ENCODE results near the gene PLEKHA5. TPM values are rescaled to one million over a fixed set of nuclear protein-coding genes. Genes with fewer than 3 reads are reported as not detected.
A peak's percentile ranks its signal among the peaks of the same experiment; 100 is the strongest.

The PLEKHA5 gene
- polyA plus RNA-seq, 1 donor (not counting 4 experiments of a cell fraction or from before 2014, with no cell fraction given) = 21.7 TPM

DNA sequence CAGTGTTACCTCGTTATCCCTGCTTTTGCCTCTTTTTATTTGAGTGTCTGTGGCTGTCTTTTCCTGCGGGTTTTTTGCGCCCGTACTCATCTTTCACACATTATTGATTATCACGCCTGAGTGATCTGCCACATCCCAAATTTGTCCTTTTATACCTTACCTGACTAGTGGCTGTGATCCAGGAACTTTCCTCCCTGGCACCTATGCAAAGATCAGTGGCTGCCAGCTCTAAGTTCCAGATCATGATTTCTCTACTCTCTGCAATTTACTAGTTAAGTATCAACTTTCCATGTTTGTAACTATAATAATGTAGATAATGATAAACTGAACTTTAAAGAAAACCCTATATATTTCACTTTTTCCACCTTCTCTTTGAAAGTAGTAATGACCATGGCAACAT lies 36.9 kb downstream of the PLEKHA5 start:
- H3K4me3 ChIP-seq (ENCODE audit: control insufficient read depth in 2 of 3, extremely low read depth in 1 of 3, insufficient read depth in 2 of 3, low read depth in 1 of 3, low read length in 3 of 3) = no peak overlapping the region
- H3K79me2 ChIP-seq (ENCODE audit: control insufficient read depth, insufficient read depth, low read length) = peaks cover 63% of the 10 kb centered on the region
- FAIRE-seq (no peak), DNase-seq (ENCODE audit: low read depth, low spot score) (no peak)
- peak overlapping the region; percentile 25 for H3K4me2 ChIP-seq (ENCODE audit: control insufficient read depth, extremely low read depth, insufficient read depth, low read depth, low read length)
- TF ChIP-seq EZH2 (IDR thresholded peaks at IDR 0.05; ENCODE audit: low read length) = no peak
- TF ChIP-seq, protein P1, sequence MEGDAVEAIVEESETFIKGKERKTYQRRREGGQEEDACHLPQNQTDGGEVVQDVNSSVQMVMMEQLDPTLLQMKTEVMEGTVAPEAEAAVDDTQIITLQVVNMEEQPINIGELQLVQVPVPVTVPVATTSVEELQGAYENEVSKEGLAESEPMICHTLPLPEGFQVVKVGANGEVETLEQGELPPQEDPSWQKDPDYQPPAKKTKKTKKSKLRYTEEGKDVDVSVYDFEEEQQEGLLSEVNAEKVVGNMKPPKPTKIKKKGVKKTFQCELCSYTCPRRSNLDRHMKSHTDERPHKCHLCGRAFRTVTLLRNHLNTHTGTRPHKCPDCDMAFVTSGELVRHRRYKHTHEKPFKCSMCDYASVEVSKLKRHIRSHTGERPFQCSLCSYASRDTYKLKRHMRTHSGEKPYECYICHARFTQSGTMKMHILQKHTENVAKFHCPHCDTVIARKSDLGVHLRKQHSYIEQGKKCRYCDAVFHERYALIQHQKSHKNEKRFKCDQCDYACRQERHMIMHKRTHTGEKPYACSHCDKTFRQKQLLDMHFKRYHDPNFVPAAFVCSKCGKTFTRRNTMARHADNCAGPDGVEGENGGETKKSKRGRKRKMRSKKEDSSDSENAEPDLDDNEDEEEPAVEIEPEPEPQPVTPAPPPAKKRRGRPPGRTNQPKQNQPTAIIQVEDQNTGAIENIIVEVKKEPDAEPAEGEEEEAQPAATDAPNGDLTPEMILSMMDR (optimal IDR thresholded peaks at IDR 0.05 in 1 of 3, IDR thresholded peaks at IDR 0.05 in 1 of 3, conservative IDR thresholded peaks at IDR 0.05 in 1 of 3; ENCODE audit: extremely low read depth in 1 of 3, insufficient read depth in 2 of 3, low read length in 3 of 3) = no peak
- no peaks in the 10 kb centered on the region for H3K9me1 ChIP-seq (ENCODE audit: control insufficient read depth, extremely low read depth, insufficient read depth, low read length)
- H3K27ac ChIP-seq (ENCODE audit: control insufficient read depth, insufficient read depth, low read length) = no peak overlapping the region
- dilution Hi-C loops (cut with MboI; ENCODE audit: extremely low pct_ligation_motif_present, low sequenced_read_pairs) = no loop called here
- H3K9ac ChIP-seq (ENCODE audit: control insufficient read depth, extremely low read depth, insufficient read depth, low read length) = no peak overlapping the region
- no peaks in the 10 kb centered on the region for H3K27me3 ChIP-seq (ENCODE audit: control insufficient read depth, extremely low read depth, insufficient read depth, low read length)
- no peak overlapping the region for H2AFZ ChIP-seq (ENCODE audit: control insufficient read depth, low read length)
- H3K9me3 ChIP-seq (ENCODE audit: control insufficient read depth, low read depth, low read length) = no peaks in the 10 kb centered on the region
- H3K36me3 ChIP-seq (ENCODE audit: control insufficient read depth in 2 of 2, extremely low read depth in 1 of 2, insufficient read depth in 2 of 2, low read length in 2 of 2) = no peaks in the 10 kb centered on the region
- no peaks in the 10 kb centered on the region for H4K20me1 ChIP-seq (ENCODE audit: control insufficient read depth, extremely low read depth, insufficient read depth, low read length)
- H3K4me1 ChIP-seq (ENCODE audit: control insufficient read depth, extremely low read depth, insufficient read depth, low read length) = peaks cover 17% of the 10 kb centered on the region

DNA sequence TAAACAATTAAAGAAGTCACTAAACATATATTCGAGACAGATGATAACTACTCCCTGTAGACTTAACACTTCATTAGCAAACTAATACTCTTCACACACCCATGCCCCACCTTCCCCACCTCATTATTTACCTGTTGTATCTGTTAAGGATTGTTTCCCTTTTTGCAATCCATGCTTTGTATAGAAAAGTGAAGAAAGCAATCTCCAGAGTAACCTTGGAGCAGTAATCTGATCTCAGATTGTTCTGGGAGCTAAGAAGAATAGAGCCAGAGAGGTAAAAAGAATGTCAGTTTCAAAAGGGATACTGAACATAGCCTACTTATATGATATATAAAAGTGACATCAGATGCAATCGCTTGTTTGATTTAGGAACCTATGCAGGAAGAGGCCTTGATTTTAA lies 37.4 kb downstream of the PLEKHA5 start:
- no peak for FAIRE-seq

More for the DNA sequence above, 37.4 kb downstream of the PLEKHA5 start:
- Histone ChIP-seq H3K9me1 (ENCODE audit: control insufficient read depth, extremely low read depth, insufficient read depth, low read length) (no peaks in the 10 kb centered on the region), H3K36me3 (ENCODE audit: control insufficient read depth in 2 of 2, extremely low read depth in 1 of 2, insufficient read depth in 2 of 2, low read length in 2 of 2) (no peaks in the 10 kb centered on the region), H2AFZ (ENCODE audit: control insufficient read depth, low read length) (no peak overlapping the region), H3K27me3 (ENCODE audit: control insufficient read depth, extremely low read depth, insufficient read depth, low read length) (no peaks in the 10 kb centered on the region), H3K9ac (ENCODE audit: control insufficient read depth, extremely low read depth, insufficient read depth, low read length) (no peak overlapping the region), H3K4me3 (ENCODE audit: control insufficient read depth in 2 of 3, extremely low read depth in 1 of 3, insufficient read depth in 2 of 3, low read depth in 1 of 3, low read length in 3 of 3) (no peak overlapping the region), H3K27ac (ENCODE audit: control insufficient read depth, insufficient read depth, low read length) (no peak overlapping the region), H4K20me1 (ENCODE audit: control insufficient read depth, extremely low read depth, insufficient read depth, low read length) (no peaks in the 10 kb centered on the region), H3K79me2 (ENCODE audit: control insufficient read depth, insufficient read depth, low read length) (peaks cover 63% of the 10 kb centered on the region), H3K9me3 (ENCODE audit: control insufficient read depth, low read depth, low read length) (no peaks in the 10 kb centered on the region), H3K4me1 (ENCODE audit: control insufficient read depth, extremely low read depth, insufficient read depth, low read length) (peaks cover 16% of the 10 kb centered on the region), H3K4me2 (ENCODE audit: control insufficient read depth, extremely low read depth, insufficient read depth, low read depth, low read length) (no peak overlapping the region)
- TF ChIP-seq, protein P1 (optimal IDR thresholded peaks at IDR 0.05 in 1 of 3, IDR thresholded peaks at IDR 0.05 in 1 of 3, conservative IDR thresholded peaks at IDR 0.05 in 1 of 3; ENCODE audit: extremely low read depth in 1 of 3, insufficient read depth in 2 of 3, low read length in 3 of 3) = no peak
- dilution Hi-C loops (cut with MboI; ENCODE audit: extremely low pct_ligation_motif_present, low sequenced_read_pairs) = no loop called here
- DNase-seq (ENCODE audit: low read depth, low spot score) = no peak

Data from keratinocyte (primary cell).